Retinal pigment epithelial cell (primary cell): ENCODE data around the gene CADM1.

Experiments
- DNase-seq: peaks from one replicate; pipeline ENCODE4 v3.0.0-alpha.2; 2010; ENCODE audit warnings: low read depth
- H3K4me3 ChIP-seq: 2 replicates; pipeline ENCODE4 v1.5.1; 2011; ENCODE audit warnings: mild to moderate bottlenecking, low read length, control low read depth, moderate library complexity
- TF ChIP-seq, protein P1 (sequence below): conservative IDR thresholded peaks from 2 replicates; pipeline ENCODE4 v1.5.1; 2011; ENCODE audit warnings: low read depth, low read length, control low read depth, inconsistent platforms

The CADM1 gene

DNA sequence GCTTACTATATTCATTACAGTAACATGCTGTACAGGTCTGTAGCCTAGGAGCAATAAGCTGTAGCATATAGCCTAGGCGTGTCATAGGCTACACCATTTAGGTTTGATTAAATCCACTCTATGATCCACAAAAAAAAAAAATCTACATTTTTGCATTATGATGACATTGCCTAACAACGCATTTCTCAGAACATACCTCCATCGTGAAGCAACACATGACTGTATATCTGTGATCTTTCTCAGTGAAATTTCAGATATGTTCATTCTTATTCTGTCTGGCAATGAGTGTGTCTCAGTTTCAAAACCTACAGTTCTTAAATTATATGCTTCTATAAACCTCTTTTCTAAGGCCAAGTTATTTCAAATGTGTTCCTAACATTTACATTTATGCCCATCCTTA lies 140.3 kb downstream of the CADM1 start:
- TF ChIP-seq, protein P1, sequence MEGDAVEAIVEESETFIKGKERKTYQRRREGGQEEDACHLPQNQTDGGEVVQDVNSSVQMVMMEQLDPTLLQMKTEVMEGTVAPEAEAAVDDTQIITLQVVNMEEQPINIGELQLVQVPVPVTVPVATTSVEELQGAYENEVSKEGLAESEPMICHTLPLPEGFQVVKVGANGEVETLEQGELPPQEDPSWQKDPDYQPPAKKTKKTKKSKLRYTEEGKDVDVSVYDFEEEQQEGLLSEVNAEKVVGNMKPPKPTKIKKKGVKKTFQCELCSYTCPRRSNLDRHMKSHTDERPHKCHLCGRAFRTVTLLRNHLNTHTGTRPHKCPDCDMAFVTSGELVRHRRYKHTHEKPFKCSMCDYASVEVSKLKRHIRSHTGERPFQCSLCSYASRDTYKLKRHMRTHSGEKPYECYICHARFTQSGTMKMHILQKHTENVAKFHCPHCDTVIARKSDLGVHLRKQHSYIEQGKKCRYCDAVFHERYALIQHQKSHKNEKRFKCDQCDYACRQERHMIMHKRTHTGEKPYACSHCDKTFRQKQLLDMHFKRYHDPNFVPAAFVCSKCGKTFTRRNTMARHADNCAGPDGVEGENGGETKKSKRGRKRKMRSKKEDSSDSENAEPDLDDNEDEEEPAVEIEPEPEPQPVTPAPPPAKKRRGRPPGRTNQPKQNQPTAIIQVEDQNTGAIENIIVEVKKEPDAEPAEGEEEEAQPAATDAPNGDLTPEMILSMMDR: no peak
- DNase-seq: no peak
- no peak overlapping the region for H3K4me3 ChIP-seq

DNA sequence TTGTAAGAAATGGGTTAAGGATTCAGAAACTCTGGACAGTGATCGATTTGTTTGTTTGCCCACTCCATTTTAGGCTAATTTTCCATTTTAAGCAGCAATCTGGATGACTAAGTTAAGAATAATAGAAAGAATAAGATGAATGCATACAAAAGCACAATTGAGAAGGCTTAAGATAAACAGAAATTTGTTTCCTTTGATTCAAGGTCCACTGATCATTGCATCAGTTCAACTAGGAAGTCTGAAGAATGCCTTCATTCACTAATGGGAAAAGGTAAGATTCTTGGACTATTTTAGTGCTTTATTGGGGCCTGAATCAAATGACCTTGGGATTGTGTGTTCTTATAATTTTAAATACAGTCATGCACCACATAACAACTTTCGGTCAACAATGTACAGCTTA lies 140.8 kb downstream of the CADM1 start:
- DNase-seq: no peak
- H3K4me3 ChIP-seq: no peak overlapping the region
- TF ChIP-seq, protein P1: no peak

DNA sequence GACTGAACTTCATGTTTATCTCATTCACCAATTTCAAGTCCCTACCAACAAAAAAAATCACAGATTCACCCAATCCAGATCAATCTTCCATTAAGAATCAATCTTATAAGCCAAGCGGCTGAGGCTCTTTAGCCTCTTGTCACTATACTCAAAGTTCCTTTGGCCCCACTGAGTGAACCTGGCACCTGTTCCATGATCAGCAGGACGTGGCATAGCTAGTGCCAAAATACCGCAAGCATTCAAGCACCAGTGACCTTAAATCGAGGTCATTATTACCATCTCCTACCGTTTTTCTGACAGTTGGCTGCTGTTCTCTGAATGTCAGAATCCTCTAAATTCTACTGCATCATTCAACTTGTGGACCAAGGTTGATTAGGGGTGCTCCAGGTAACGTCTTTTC lies 141.2 kb downstream of the CADM1 start:
- DNase-seq: no peak

DNA sequence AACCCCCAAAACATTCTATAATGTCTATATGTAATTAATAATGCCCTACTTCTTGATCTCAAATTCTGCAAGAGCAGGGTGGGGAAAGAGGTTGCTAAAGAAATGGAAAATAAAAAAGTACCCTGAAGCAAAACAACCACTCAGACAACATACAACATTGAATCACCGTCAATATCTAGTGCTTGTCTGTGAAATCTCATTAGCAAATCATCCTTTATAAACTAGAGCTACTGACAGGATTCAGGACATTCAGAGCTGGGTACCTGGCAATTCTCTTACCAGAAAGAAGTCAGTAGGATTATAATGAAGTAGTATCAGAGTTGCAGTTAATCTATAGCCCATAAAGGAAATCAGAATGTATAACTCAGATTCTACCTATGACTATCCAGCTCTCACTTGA lies 143.2 kb downstream of the CADM1 start:
- TF ChIP-seq, protein P1: no peak
- no peak for DNase-seq
- H3K4me3 ChIP-seq: no peak overlapping the region

More for the DNA sequence above, 141.2 kb downstream of the CADM1 start:
- TF ChIP-seq, protein P1: no peak
- no peak overlapping the region for H3K4me3 ChIP-seq

DNA sequence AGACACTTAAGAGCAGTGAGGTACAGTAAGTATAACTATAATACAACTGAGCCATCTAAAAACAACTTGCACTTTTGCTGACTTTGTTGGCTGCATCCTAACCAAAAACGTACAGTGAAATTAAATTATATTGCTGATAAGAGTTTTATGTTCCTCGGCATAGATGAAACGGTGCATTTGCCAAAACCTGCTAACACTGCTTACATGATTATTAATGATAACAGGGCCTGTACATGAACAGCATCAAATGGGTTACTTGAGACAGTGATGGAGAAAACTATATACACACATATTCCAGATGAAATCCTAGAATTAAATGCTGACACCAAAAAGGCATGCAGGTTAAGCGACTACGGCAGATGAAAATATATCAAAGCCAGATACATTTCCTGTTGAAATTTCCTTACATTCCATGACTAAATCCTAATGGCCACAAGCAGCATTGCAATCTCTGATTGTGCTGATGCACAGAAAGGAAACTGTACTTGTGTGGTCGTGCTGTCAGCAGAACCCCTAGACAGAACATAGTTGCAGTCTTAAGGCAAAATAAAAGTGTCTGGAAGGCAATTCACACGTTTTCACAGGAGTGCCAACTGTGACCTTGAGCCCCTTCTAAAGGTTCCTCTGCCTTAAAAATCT lies 143.9 kb downstream of the CADM1 start:
- H3K4me3 ChIP-seq: no peak overlapping the region
- no peak for DNase-seq
- TF ChIP-seq, protein P1: peak; percentile 28

DNA sequence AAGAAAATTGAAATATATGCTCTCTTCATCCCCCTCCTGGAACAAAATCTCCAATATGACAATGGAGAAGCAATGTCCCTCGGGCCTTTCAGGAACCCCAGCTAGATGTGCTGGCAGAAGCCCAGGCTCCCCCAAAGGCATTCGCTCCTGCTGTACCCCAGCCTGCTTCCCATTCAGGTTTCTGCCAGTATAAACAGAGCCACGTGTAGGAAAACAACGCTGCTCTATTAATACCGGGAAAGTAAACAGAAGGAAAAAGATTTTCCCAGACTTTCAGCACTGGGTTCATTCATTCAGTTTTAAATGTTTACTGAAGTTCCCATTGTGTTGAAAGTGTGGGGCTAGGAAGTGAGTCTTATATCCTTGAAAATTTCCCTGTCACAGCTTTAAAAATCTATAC lies 147.1 kb downstream of the CADM1 start:
- TF ChIP-seq, protein P1: no peak
- DNase-seq: no peak

DNA sequence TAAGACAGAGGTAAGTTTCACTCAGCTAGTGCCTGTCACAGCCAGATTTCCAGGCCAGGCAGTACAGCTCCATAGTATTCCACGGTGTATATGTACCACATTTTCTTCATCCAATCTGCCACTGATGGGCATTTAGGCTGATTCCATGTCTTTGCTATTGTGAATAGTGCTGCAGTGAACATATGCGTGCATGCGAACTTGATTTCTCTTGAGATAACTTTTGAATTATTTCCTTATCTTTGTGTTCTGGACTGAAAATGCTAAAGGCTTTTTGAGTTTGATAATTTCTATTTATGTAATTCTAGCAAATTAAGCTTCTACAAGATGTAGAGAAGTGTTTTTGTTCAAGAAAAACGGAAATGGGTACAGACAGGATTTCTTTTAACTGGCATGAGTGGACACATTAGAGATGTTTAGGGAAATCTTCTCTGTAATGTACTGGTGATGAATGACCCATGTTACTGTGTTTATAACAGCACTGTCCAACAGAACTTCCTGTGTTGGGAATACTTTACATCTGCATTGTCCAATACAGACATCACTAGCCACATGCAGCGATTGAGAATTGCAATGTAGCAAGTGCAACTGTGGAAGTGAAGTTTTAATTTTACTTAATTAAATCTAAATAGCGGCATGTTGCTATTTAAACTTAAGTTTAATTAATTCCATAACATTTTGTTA lies 151.3 kb downstream of the CADM1 start:
- TF ChIP-seq, protein P1: no peak
- no peak for DNase-seq
- H3K4me3 ChIP-seq: no peak overlapping the region

More for the DNA sequence above, 147.1 kb downstream of the CADM1 start:
- no peak overlapping the region for H3K4me3 ChIP-seq
